SJSA1 (cell line): ENCODE data around the gene BPIFB6. TPM values are rescaled to one million over a fixed set of nuclear protein-coding genes. Genes with fewer than 3 reads are reported as not detected.

Source experiments
- DNase-seq, 2 experiments: peaks; one replicate each; pipeline ENCODE4 v3.0.0-alpha.2; 2015 to 2020; ENCODE audit warnings: low spot score in 2 of 2, low read depth in 1 of 2
- H3K27ac ChIP-seq: fragments of 250-450 bp; sonication (Bioruptor Pico); 2 replicates; pipeline ENCODE4 v1.5.1; 2020; ENCODE audit warnings: mild to moderate bottlenecking, moderate library complexity
- H3K27me3 ChIP-seq: fragments of 250-450 bp; sonication (Bioruptor Pico); replicated peaks from 2 replicates; pipeline ENCODE4 v1.5.1; 2020; ENCODE audit warnings: mild to moderate bottlenecking, moderate library complexity
- H3K36me3 ChIP-seq: fragments of 250-450 bp; sonication (Bioruptor Pico); 2 replicates; pipeline ENCODE4 v1.5.1; 2020; ENCODE audit warnings: mild to moderate bottlenecking
- H3K4me1 ChIP-seq: fragments of 250-450 bp; sonication (Bioruptor Pico); replicated peaks from 2 replicates; pipeline ENCODE4 v1.6.1; 2021; ENCODE audit warnings: mild to moderate bottlenecking
- H3K4me3 ChIP-seq: fragments of 250-450 bp; sonication (Bioruptor Pico); 2 replicates; pipeline ENCODE4 v1.5.1; 2020; ENCODE audit warnings: mild to moderate bottlenecking
- H3K9me3 ChIP-seq: fragments of 250-450 bp; sonication (Bioruptor Pico); replicated peaks from 2 replicates; pipeline ENCODE4 v1.5.1; 2020; ENCODE audit warnings: mild to moderate bottlenecking
- total RNA-seq: library from RNA; depleted of rRNA; stranded (reverse); fragments of >200 nt; shearing (Covaris generic); gene quantifications from 2 replicates; pipeline ENCODE4 v1.2.3, GENCODE V29; 2014

The BPIFB6 gene
- total RNA-seq, 1 experiment from 2014 or later, result not detected

- DNase-seq, result no peak
Observed at GRCh38 chr20:33006776-33007375, 24.6 kb upstream of the BPIFB6 start.

DNA sequence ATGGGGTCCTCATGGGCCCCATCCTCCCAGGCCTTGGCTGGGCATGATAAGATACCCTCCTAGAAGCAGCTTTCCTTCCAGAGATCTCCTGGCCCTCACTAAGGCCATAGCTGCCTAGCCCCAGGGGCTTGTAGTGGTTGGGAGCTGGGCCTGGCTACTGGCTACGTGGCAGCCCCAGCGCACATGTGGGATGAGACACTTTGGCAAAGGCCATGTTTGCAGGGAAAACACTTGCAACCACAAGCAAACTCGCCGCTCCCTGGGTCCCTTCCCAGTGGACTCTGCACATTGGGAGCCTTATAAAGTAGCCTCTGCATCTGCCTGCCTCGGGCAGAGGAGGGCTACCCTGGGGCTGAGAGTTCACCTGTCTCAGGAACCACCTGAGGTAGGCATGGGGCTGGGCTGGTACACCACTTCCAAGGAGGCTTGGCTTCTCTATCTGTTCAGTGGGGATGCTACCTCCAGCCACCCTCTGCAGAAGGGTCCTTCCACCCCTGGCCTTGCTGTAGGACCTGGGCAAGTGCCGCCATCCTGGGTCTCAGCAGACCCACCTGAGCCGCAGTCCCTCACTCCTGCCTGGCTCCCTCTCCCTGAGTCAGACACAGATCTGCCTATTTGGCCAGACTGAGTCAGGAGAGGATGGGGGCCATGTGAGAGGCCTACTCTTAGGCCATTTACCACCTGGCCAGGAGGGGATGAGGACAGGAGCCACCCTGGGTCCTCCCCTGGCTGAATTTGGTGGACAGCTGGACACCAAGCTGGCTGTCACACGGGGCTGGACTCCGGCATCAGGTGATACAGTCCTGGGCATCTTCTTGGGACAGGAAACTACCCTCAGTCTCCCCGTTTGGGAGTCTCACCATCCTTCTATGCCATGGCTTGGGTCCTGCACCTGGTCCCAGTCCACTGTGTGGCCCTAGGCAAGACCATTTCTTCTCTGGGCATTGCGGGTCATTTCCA lies 23.8 kb upstream of the BPIFB6 start, which contains the start of gene BPIFB2:
BPIFB2 (plus strand) TSS at position 329 of the 960 bp plus-strand sequence. CDS start 871 bp downstream, outside the sequence.
- Histone ChIP-seq H3K27ac (no peak within 1 kb of the TSS), H3K9me3 (peaks cover 4% of the 10 kb centered on the region; the same call in 1 of the 2 replicates), H3K36me3 (no peaks in the 10 kb centered on the region), H3K4me3 (no peak within 1 kb of the TSS), H3K27me3 (no peaks in the 10 kb centered on the region; the same call in 1 of the 2 replicates), H3K4me1 (0 out of 2 replicates have a peak, but pooled peaks cover 3% of the 10 kb centered on the region)
- no peak for DNase-seq

More at GRCh38 chr20:33006776-33007375, 24.6 kb upstream of the BPIFB6 start:
- H3K27ac ChIP-seq, result no peak overlapping the region
- H3K36me3 ChIP-seq, result no peaks in the 10 kb centered on the region
- H3K4me1 ChIP-seq, result 0 out of 2 replicates have a peak, but pooled peaks cover under 1% of the 10 kb centered on the region
- peaks cover 4% of the 10 kb centered on the region; the same call in 1 of the 2 replicates for H3K9me3 ChIP-seq
- no peaks in the 10 kb centered on the region; the same call in 1 of the 2 replicates for H3K27me3 ChIP-seq
- no peak overlapping the region for H3K4me3 ChIP-seq

GRCh38 chr20:33008336-33009213 lies 22.9 kb upstream of the BPIFB6 start:
- Histone ChIP-seq H3K9me3 (peaks cover 4% of the 10 kb centered on the region; the same call in 1 of the 2 replicates), H3K4me3 (no peak overlapping the region), H3K36me3 (no peaks in the 10 kb centered on the region), H3K27ac (no peak overlapping the region), H3K4me1 (0 out of 2 replicates have a peak, but pooled peaks cover 3% of the 10 kb centered on the region), H3K27me3 (no peaks in the 10 kb centered on the region; the same call in 1 of the 2 replicates)
- DNase-seq, result no peak

DNA sequence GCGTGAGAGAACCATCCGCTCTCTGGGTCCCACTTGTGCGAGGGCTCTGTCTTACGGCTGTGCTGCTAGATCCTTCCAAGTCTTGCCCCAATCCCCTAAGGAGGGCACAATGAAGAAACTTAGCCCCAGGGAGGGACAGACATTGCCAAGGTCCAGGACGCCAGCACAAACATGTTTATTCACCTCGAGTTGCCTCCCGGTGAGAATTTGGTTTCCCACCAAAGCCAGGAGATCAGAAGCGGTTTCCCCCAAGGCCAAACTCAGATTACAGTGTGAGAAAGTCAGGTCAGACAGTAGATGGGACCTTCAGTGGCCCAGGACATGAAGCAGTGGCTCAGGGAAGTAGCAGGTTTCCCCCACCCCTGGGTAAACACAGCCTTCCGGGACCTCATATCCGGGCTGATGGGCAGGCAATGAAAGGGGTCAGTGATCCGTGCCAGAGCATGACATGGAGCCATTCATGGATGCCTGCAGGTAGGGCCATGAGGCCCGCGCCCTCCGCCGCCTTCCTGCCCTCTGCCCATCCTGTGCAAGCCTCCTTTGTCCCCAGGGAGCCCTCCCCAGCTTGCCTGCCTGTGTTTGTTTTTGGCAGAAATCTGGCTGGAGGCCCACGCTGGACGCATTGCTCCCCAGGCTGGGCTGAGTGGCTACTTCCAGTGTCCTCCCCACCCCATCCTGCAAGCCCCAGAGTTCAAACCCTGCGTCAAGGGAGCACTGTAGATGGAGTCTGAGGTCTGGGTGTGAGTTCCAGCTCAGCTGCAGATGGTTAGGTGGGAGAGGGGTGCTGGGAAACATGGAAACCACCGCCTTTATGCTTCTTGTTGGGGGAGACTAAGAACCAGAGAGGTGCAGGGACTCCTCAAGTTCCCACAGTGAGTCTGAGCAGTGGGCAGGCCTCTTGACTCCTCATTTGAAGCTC lies 22.0 kb upstream of the BPIFB6 start:
- no peaks in the 10 kb centered on the region; the same call in 1 of the 2 replicates for H3K27me3 ChIP-seq
- no peak for DNase-seq
- no peak overlapping the region for H3K4me3 ChIP-seq
- no peak overlapping the region for H3K27ac ChIP-seq
- peaks cover 4% of the 10 kb centered on the region; the same call in 1 of the 2 replicates for H3K9me3 ChIP-seq
- 0 out of 2 replicates have a peak, but pooled peaks cover 3% of the 10 kb centered on the region for H3K4me1 ChIP-seq
- no peaks in the 10 kb centered on the region for H3K36me3 ChIP-seq

- DNase-seq, result no peak
- H3K36me3 ChIP-seq, result no peaks in the 10 kb centered on the region
- H3K4me1 ChIP-seq, result 0 out of 2 replicates have a peak, but pooled peaks cover 3% of the 10 kb centered on the region
- no peak overlapping the region for H3K4me3 ChIP-seq
- no peak overlapping the region for H3K27ac ChIP-seq
- H3K9me3 ChIP-seq, result peaks cover 4% of the 10 kb centered on the region; the same call in 1 of the 2 replicates
- no peaks in the 10 kb centered on the region; the same call in 1 of the 2 replicates for H3K27me3 ChIP-seq
Observed at GRCh38 chr20:33010133-33010504, 21.3 kb upstream of the BPIFB6 start.

- Histone ChIP-seq H3K9me3 (no peaks in the 10 kb centered on the region), H3K4me1 (0 out of 2 replicates have a peak, but pooled peaks cover 3% of the 10 kb centered on the region), H3K27ac (no peak overlapping the region), H3K4me3 (no peak overlapping the region), H3K36me3 (no peaks in the 10 kb centered on the region), H3K27me3 (no peaks in the 10 kb centered on the region; the same call in 1 of the 2 replicates)
- no peak for DNase-seq
Observed at GRCh38 chr20:33010674-33011449, 20.6 kb upstream of the BPIFB6 start.

DNA sequence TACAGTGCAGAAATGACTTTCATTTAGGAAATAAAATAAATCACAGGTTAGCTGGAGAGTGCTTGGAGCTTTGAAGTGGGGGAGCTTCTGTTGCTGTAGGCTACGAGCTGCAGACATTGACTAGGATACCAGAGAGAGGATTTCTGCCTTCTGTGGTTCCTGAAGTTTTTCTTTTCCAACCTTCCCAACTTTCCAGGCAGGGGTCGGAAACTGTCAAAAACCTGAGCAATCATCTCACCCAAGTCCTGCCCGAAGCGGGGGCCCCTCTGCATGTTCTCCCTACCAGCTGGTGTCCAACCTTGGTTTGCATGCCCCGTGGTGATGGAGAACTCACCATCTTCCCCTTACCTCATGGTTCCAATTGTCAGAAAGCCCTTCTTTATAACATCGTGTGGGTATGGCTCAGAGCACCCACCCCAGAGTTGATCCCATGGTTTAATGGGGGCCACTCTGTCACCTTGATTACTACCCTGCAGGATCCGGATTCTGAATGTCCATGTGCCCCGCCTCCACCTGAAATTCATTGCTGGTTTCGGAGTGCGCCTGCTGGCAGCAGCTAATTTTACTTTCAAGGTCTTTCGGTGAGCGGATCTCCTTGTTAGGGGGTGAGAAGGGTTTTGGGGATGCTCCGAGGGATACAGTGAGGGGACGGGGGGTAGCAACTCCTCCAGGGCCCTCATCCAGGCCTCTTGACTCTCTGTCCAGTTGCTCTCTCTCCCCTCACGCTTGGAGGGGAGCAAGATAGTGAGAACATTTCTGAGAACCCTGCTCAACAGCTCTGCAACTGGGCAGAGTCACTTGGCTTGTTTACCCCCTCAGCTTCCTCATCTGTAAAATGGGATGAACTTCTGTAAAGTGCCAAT lies 18.9 kb upstream of the BPIFB6 start:
- no peaks in the 10 kb centered on the region for H3K9me3 ChIP-seq
- no peak overlapping the region for H3K27ac ChIP-seq
- no peak overlapping the region for H3K4me3 ChIP-seq
- H3K36me3 ChIP-seq, result no peaks in the 10 kb centered on the region
- 0 out of 2 replicates have a peak, but pooled peaks cover 3% of the 10 kb centered on the region for H3K4me1 ChIP-seq
- no peak for DNase-seq
- no peaks in the 10 kb centered on the region; the same call in 1 of the 2 replicates for H3K27me3 ChIP-seq

- Histone ChIP-seq H3K4me3 (no peak overlapping the region), H3K27ac (no peak overlapping the region), H3K9me3 (no peaks in the 10 kb centered on the region), H3K36me3 (no peaks in the 10 kb centered on the region), H3K27me3 (no peaks in the 10 kb centered on the region; the same call in 1 of the 2 replicates), H3K4me1 (0 out of 2 replicates have a peak, but pooled peaks cover 3% of the 10 kb centered on the region)
- no peak for DNase-seq
Observed at GRCh38 chr20:33013701-33014326, 17.6 kb upstream of the BPIFB6 start.

DNA sequence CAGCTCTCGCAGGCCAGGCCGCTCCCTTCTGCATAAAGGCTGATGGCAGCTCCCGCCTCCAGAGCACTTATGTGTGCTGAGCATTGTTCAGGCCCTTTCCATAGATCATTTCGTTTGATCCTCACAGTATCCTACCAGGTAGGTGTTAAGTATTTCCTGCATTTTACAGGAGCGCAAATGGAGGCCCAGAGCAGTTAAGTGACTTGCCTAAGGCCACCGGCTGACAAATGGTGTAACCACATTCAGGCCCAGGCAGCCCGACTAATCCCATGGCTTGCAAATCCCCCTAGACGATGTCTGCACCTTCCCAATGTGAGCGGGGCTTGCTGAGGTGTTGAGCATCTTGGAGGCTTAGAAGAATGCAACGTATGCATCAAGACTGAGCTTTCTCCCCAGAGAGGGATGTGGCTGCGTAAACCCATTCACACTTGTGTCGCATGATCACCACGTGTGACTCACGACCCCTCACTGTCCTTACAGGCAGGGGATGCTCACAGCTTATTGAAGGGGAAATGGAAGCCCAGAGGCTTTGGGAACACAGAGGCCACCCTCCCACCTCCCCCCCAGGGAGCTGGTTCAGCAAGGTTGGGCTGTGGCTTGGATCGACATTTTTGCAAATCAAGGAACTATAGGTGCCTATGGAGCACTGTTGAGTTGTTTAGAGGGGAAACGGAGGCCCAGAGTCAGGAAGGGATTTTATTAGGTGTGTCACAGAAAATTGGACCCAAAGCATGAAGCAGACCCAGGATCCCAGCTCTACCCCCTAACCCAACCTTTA lies 16.9 kb upstream of the BPIFB6 start:
- Histone ChIP-seq H3K36me3 (no peaks in the 10 kb centered on the region), H3K4me1 (0 out of 2 replicates have a peak, but pooled peaks cover 3% of the 10 kb centered on the region), H3K4me3 (no peak overlapping the region), H3K27ac (no peak overlapping the region), H3K27me3 (no peaks in the 10 kb centered on the region; the same call in 1 of the 2 replicates), H3K9me3 (no peaks in the 10 kb centered on the region)
- no peak for DNase-seq

DNA sequence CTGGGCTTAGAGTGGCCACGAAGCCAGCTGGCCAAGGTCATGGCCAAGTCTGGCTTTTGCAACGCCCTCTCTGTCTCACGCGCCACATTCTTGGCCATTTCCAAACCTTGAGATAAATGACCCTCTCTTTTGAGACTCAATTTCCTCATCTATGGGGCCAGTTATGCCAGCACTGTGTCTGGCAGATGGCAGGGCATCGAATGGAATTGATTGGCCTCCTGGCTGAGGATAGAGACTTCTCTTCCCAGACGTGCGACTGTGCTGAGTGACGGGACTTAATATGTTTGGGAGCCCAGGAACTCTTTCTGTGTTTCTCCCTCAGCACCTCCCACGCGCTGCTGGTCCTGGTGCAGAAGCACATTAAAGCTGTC lies 16.3 kb upstream of the BPIFB6 start:
- Histone ChIP-seq H3K9me3 (no peaks in the 10 kb centered on the region), H3K36me3 (no peaks in the 10 kb centered on the region), H3K4me1 (0 out of 2 replicates have a peak, but pooled peaks cover 3% of the 10 kb centered on the region), H3K27ac (no peak overlapping the region), H3K4me3 (no peak overlapping the region), H3K27me3 (no peaks in the 10 kb centered on the region; the same call in 1 of the 2 replicates)
- no peak for DNase-seq
